Heart right ventricle (tissue), 16 donors: ENCODE results near the gene DR1. TPM values are rescaled to one million over a fixed set of nuclear protein-coding genes. Genes with fewer than 3 reads are reported as not detected.

ENCODE experiments used
- ATAC-seq, 8 donors: fragments of 200-7000 bp; cut with Tn5 transposase; one replicate each; pipeline ENCODE4 v1.9.1; 2020; ENCODE audit warnings: mild to moderate bottlenecking in 8 of 8, moderate library complexity in 8 of 8, moderate number of reproducible peaks in 1 of 8
- DNase-seq, 2 donors: peaks; one replicate each; pipeline ENCODE4 v3.0.0-alpha.2; 2020
- H3K27ac ChIP-seq, 10 donors: fragments of 200-600 bp; sonication (generic) in 2 of 10; one replicate each; pipeline versions ENCODE4 v1.5.0 to v1.8.0; 2020 to 2022; ENCODE audit warnings: mild to moderate bottlenecking in 3 of 10
- H3K27me3 ChIP-seq, 7 donors: fragments of 200-600 bp; one replicate each; pipeline ENCODE4 v1.8.0; 2021 to 2022; ENCODE audit warnings: mild to moderate bottlenecking in 2 of 7
- H3K36me3 ChIP-seq, 9 donors: fragments of 200-600 bp; sonication (generic) in 1 of 9; one replicate each; pipeline versions ENCODE4 v1.5.0 to v1.8.0; 2020 to 2022; ENCODE audit warnings: mild to moderate bottlenecking in 2 of 9
- H3K4me1 ChIP-seq, 9 donors: fragments of 200-600 bp; sonication (generic) in 1 of 9; one replicate each; pipeline versions ENCODE4 v1.5.0 to v1.8.0; 2020 to 2022; ENCODE audit warnings: mild to moderate bottlenecking in 4 of 9
- H3K4me3 ChIP-seq, 10 donors: fragments of 200-600 bp; sonication (generic) in 2 of 10; one replicate each; pipeline versions ENCODE4 v1.5.0 to v1.8.0; 2020 to 2022; ENCODE audit warnings: mild to moderate bottlenecking in 7 of 10, moderate library complexity in 2 of 10
- H3K9me3 ChIP-seq, 11 donors: fragments of 200-600 bp in 10 of 11; sonication (generic) in 2 of 11; one replicate each; pipeline versions ENCODE4 v1.5.0 to v1.8.0; 2013 to 2022; ENCODE audit warnings: mild to moderate bottlenecking in 2 of 11, control low read depth in 1 of 11, moderate library complexity in 1 of 11
- CTCF ChIP-seq, 9 donors: fragments of 200-600 bp; sonication (generic) in 2 of 9; IDR thresholded peaks; one replicate each; pipeline versions ENCODE4 v1.5.0 to v1.8.0; 2021 to 2022; ENCODE audit warnings: antibody characterized with exemption in 9 of 9, mild to moderate bottlenecking in 5 of 9, moderate library complexity in 1 of 9
- WGBS, 2 donors: extraction: QIAGEN DNeasy Blood & Tissue Kit; methylation state at CpG; one replicate each; pipeline ENCODE4 v1.1.7; 2013; ENCODE audit warnings: inconsistent platforms in 1 of 2; 5-methylcytosine and 5-hydroxymethylcytosine counted together
- intact Hi-C, 10 donors: fragments of 100-400 bp; cut with DNase I; formaldehyde crosslinking; loops; one replicate each; pipeline versions ENCODE4 v1.11.1 to v1.14.2; 2022
- polyA plus RNA-seq, 2 donors: library from polyadenylated mRNA; stranded (reverse); fragments of 200-250 nt; gene quantifications; one replicate each; pipeline ENCODE4 v1.2.3, GENCODE V29; 2013
- total RNA-seq, 10 donors: library from RNA; stranded (reverse); fragmentation: NEBNext Ultra II Directional in 3 of 10; extraction: Animal tissue kit (Norgen Biotek cat#: 25700) in 3 of 10; gene quantifications; one replicate each; pipeline versions ENCODE4 v1.2.1 to v1.2.4, GENCODE V29; 2021 to 2023
- donor health status: Arrhythmogenic right ventricular cardiomyopathy.
- donor health status: ischemic (EF 13 %, LVEDD 7.1; RV severe dilation, severe dysfunction).
- donor health status: healthy with polysubstance abuse.
- donor health status: DM: no; HTN: yes; CAD: no.
- donor health status: DM: no; HTN: no; CAD: no.
- donor health status: ischemic (EF 25% LVEDD 6.9; RV normal size, moderate dysfunction).
- donor health status: ischemic (EF 25% LVEDD 5.7; RV mildly dilated, moderate dysfunction).
- donor health status: healthy.
- donor health status: DM: yes; HTN: yes; CAD: no.
- donor health status: Ischemic cardiomyopathy.
- donor health status: ischemic (EF 35%, LVEDD 5.7; RV mildly dilated, moderate dysfunction).
- donor health status: nonischemic (EF 11% LVEDD 7.7; RV severe dilation, severe dysfunction).
- donor health status: DM: yes; HTN: yes; CAD: no.
- donor health status: PGD.
- donor health status: ischemic (EF 29% LVEDD 5.4; RV normal size, mild dysfunction).
- donor health status: nonischemic (EF 23%, LVEDD 6.1; RV moderate dilation, normal function).

The DR1 gene
- total and polyA plus RNA-seq, 12 donors: 4.0 to 40.8 (median 36.8) TPM

DNA sequence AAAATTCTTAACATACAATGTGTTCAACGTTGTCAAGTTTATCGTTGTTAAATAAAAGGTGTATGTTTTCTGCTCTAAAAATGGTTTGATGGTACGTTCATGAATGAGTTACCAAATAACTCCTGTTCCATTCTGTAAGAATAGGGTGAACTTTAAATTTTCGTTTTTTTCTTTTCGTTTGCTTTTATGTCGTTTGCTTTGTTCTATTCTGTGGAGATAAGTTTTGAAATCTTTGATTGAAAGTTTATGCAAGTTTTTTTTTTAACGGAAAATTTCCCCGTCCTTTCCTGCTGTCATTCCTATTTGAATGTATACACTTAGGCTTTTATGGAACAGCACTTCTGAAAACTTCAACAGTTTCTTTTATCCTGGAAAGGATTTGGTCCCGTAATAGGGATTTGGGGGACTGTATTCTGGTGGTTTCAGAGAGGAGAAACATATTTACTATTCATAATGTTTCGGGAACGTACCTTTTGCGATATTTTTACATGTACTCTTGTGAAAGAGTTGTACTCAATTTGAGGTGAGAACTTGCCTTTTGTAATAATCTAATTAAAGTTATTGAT, 1.7 kb downstream of the DR1 start:
- intact Hi-C loops: loop anchor here in 3 of 10 donors (5.0 kb wide), 2 partner anchors 165 to 500 kb away; partner anchors contain the start of genes CCDC18 (in 1 of the 3) and TMED5 (in 1 of the 3)
- Histone ChIP-seq H3K9me3 (no peaks in the 10 kb centered on the region), H3K4me1 (peaks cover 0 to 70% (median 49%) of the 10 kb centered on the region in 9 donors), H3K4me3 (peak overlapping the region; percentile 80 to 96 (median 92)), H3K27me3 (no peaks in the 10 kb centered on the region), H3K27ac (peak overlapping the region in 7 of 10 donors; percentile 89 to 98 (median 95)), H3K36me3 (peaks cover 0 to under 1% (median 0%) of the 10 kb centered on the region in 9 donors)
- TF ChIP-seq CTCF (IDR thresholded peaks at IDR 0.05): no peak
- DNase-seq (no peak), ATAC-seq (no peak)
- WGBS, 2 donors: 3 to 4% methylated on average over 12 of the region's 12 CpGs

GRCh38 chr1:93348104-93348728, 2.5 kb downstream of the DR1 start:
- Histone ChIP-seq H3K9me3 (no peaks in the 10 kb centered on the region), H3K36me3 (peaks cover 0 to 8% (median 0%) of the 10 kb centered on the region in 9 donors), H3K4me3 (peak overlapping the region; percentile 80 to 96 (median 92)), H3K4me1 (peaks cover 0 to 72% (median 56%) of the 10 kb centered on the region in 9 donors), H3K27ac (peak overlapping the region in 6 of 10 donors; percentile 18 to 98 (median 70)), H3K27me3 (no peaks in the 10 kb centered on the region)
- ATAC-seq (no peak), DNase-seq (no peak)
- WGBS, 2 donors: 0 to 3% methylated on average over 2 of the region's 2 CpGs
- no peak for TF ChIP-seq CTCF (IDR thresholded peaks at IDR 0.05)
- intact Hi-C loops: loop anchor here in 3 of 10 donors (5.0 kb wide), 2 partner anchors 166 to 499 kb away; partner anchors contain the start of genes CCDC18 (in 1 of the 3) and TMED5 (in 1 of the 3)

GRCh38 chr1:93349231-93350135, 3.8 kb downstream of the DR1 start:
- no peak for TF ChIP-seq CTCF (IDR thresholded peaks at IDR 0.05)
- ATAC-seq (no peak), DNase-seq (no peak)
- peak overlapping the region in 2 of 10 donors; percentile 4 to 47 for H3K27ac ChIP-seq
- no peaks in the 10 kb centered on the region for H3K27me3 ChIP-seq
- intact Hi-C loops: loop anchor here in 3 of 10 donors (5.0 kb wide), 2 partner anchors 167 to 498 kb away; partner anchors contain the start of genes CCDC18 (in 1 of the 3) and TMED5 (in 1 of the 3)
- H3K9me3 ChIP-seq: no peaks in the 10 kb centered on the region
- WGBS, 2 donors: 60 to 65% methylated on average over 7 of the region's 7 CpGs
- peaks cover 0 to 19% (median 4%) of the 10 kb centered on the region in 9 donors for H3K36me3 ChIP-seq
- H3K4me1 ChIP-seq: peaks cover 0 to 73% (median 66%) of the 10 kb centered on the region in 9 donors
- H3K4me3 ChIP-seq: peak overlapping the region in 8 of 10 donors; percentile 0 to 96 (median 92)

GRCh38 chr1:93350322-93350721, 4.6 kb downstream of the DR1 start:
- Histone ChIP-seq H3K9me3 (no peaks in the 10 kb centered on the region), H3K27ac (no peak overlapping the region), H3K27me3 (no peaks in the 10 kb centered on the region), H3K4me1 (peaks cover 0 to 75% (median 63%) of the 10 kb centered on the region in 9 donors), H3K4me3 (peak overlapping the region in 2 of 10 donors; percentile 94), H3K36me3 (peaks cover 0 to 28% (median 10%) of the 10 kb centered on the region in 9 donors)
- 94 to 100% methylated on average over 1 of the region's 1 CpG for WGBS, 2 donors
- no peak for TF ChIP-seq CTCF (IDR thresholded peaks at IDR 0.05)
- intact Hi-C loops: no loop called here
- ATAC-seq (no peak), DNase-seq (no peak)
